ENCODE results near the gene AP1G1.

The AP1G1 gene

DNA sequence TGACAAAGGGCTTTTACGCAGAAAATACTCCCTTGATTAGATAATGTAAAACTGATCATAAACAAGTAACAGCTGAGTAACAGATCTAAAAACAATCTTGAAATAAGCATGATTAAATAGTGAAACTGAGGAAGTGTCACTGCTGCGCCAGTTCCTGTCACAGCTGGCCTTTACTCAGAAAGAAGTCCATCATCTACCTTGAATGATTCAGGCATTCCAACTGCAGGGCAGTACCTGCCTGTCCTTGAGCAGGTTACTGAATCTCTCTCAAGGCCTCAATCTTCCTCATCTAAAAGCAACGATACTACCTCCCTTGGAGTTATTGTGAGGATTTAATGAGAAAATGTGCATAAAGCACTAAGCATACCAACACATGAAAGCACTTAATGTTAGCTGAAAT is 96.8 kb downstream of the AP1G1 start:
- Histone ChIP-seq H3K4me3 (ENCODE audit: insufficient read depth, low read depth, low read length) (no peak overlapping the region), H3K27me3 (ENCODE audit: control insufficient read depth, insufficient read depth, low read length, poor library complexity, severe bottlenecking) (no peaks in the 10 kb centered on the region), H3K4me1 (ENCODE audit: control insufficient read depth, insufficient read depth, low read length) (no peaks in the 10 kb centered on the region), H3K27ac (ENCODE audit: insufficient read depth, low read depth, low read length, poor library complexity, severe bottlenecking) (no peak overlapping the region), H3K9me3 (ENCODE audit: control insufficient read depth, low read length) (no peaks in the 10 kb centered on the region), H3K36me3 (ENCODE audit: control insufficient read depth, insufficient read depth, low read length) (peaks cover 4% of the 10 kb centered on the region)
- 82 to 85% methylated on average over 1 to 3 of the region's 3 CpGs for WGBS, 2 experiments

DNA sequence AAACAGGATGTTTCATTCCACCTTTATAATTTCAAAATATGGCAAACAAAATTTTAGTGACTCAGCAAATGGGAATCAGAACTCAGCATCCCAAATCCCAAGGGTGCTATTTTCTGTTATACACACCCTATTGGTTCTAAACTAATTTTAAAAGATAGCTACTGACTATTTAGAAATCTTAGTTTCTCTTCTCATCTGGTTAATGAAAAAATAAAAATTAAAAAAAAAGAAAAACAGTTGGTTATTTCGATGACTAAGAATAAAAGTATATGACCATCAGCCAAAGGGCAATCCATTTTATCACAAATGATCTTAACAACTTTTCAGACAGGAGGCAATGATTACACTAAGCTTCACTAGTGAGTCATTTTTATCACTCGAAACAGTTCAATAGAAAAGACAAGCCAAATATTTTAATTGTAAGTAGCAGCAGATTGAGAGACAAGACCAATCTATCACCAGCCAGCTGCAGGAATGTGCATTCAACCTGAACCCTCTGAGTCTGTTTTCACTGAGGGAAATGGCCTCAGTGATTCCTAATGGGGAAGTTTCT is 99.3 kb downstream of the AP1G1 start:
- H3K27ac ChIP-seq (ENCODE audit: insufficient read depth, low read depth, low read length, poor library complexity, severe bottlenecking) = no peak overlapping the region
- H3K27me3 ChIP-seq (ENCODE audit: control insufficient read depth, insufficient read depth, low read length, poor library complexity, severe bottlenecking) = no peaks in the 10 kb centered on the region
- H3K4me3 ChIP-seq (ENCODE audit: insufficient read depth, low read depth, low read length) = no peak overlapping the region
- H3K9me3 ChIP-seq (ENCODE audit: control insufficient read depth, low read length) = no peaks in the 10 kb centered on the region
- H3K36me3 ChIP-seq (ENCODE audit: control insufficient read depth, insufficient read depth, low read length) = peaks cover under 1% of the 10 kb centered on the region
- 94 to 100% methylated on average over 1 to 2 of the region's 2 CpGs for WGBS, 2 experiments
- no peaks in the 10 kb centered on the region for H3K4me1 ChIP-seq (ENCODE audit: control insufficient read depth, insufficient read depth, low read length)

DNA sequence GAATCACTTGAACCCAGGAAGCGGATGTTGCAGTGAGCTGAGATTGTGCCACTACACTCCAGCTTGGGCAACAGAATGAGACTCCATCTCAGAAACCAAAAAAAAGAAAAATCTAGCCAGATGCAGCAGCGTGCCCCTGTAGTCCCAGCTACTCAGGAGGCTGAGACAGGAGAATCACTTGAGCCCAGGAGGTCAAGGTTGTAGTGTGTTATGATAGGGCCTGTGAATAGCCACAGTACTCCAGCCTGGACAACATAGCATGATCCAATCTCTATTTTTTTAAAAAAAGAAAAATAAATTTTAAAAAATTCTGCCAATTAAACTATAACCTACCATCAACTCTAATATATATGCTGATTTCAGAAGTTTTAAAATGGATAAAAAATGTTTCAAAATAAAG is 99.9 kb downstream of the AP1G1 start:
- Histone ChIP-seq H3K27ac (ENCODE audit: insufficient read depth, low read depth, low read length, poor library complexity, severe bottlenecking) (no peak overlapping the region), H3K4me1 (ENCODE audit: control insufficient read depth, insufficient read depth, low read length) (no peaks in the 10 kb centered on the region), H3K27me3 (ENCODE audit: control insufficient read depth, insufficient read depth, low read length, poor library complexity, severe bottlenecking) (no peaks in the 10 kb centered on the region), H3K9me3 (ENCODE audit: control insufficient read depth, low read length) (no peaks in the 10 kb centered on the region), H3K36me3 (ENCODE audit: control insufficient read depth, insufficient read depth, low read length) (no peaks in the 10 kb centered on the region), H3K4me3 (ENCODE audit: insufficient read depth, low read depth, low read length) (no peak overlapping the region)
- 91 to 96% methylated on average over 2 of the region's 2 CpGs for WGBS, 2 experiments

DNA sequence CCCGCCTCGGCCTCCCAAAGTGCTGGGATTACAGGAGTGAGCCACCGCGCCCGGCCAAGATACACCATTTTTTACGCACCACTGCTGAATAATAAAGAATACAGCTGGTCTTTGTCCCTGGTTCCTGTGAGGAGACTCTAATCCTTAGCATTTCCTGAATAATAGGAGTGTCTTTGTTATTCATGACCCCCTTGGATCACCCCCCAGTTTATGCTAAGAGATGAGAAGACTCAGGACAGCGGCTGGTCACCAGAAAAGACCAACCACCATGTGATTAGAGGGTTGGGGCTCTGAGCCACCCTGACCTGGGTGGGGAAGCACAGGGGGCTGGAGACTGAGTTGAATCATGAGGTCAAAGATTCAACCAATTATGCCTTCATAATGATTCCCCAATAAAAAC is 101.4 kb downstream of the AP1G1 start:
- no peaks in the 10 kb centered on the region for H3K9me3 ChIP-seq (ENCODE audit: control insufficient read depth, low read length)
- WGBS, 2 experiments = 70 to 71% methylated on average over 7 of the region's 7 CpGs
- H3K27me3 ChIP-seq (ENCODE audit: control insufficient read depth, insufficient read depth, low read length, poor library complexity, severe bottlenecking) = no peaks in the 10 kb centered on the region
- no peak overlapping the region for H3K4me3 ChIP-seq (ENCODE audit: insufficient read depth, low read depth, low read length)
- H3K27ac ChIP-seq (ENCODE audit: insufficient read depth, low read depth, low read length, poor library complexity, severe bottlenecking) = no peak overlapping the region
- peaks cover 4% of the 10 kb centered on the region for H3K36me3 ChIP-seq (ENCODE audit: control insufficient read depth, insufficient read depth, low read length)
- H3K4me1 ChIP-seq (ENCODE audit: control insufficient read depth, insufficient read depth, low read length) = no peaks in the 10 kb centered on the region

DNA sequence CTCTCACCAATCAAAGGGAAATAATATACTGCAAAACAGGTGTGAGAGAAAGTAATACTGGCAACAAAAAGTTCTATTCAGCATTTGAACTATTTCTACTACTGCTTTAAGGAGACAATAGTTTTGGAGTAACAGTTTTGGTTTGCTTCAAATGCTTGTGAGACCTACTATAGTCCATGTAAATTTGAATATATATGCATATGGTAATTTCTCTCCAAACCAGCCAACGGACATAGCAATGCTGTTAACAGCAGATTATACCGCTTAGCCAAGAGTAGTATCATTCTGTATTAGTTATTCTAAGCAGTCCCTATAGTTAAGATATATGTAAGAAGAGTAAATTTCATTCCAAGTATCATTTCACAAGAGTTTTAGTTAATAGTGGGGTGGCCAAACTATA is 102.6 kb downstream of the AP1G1 start:
- Histone ChIP-seq H3K27ac (ENCODE audit: insufficient read depth, low read depth, low read length, poor library complexity, severe bottlenecking) (no peak overlapping the region), H3K27me3 (ENCODE audit: control insufficient read depth, insufficient read depth, low read length, poor library complexity, severe bottlenecking) (no peaks in the 10 kb centered on the region), H3K4me3 (ENCODE audit: insufficient read depth, low read depth, low read length) (no peak overlapping the region), H3K36me3 (ENCODE audit: control insufficient read depth, insufficient read depth, low read length) (peaks cover 7% of the 10 kb centered on the region), H3K4me1 (ENCODE audit: control insufficient read depth, insufficient read depth, low read length) (no peaks in the 10 kb centered on the region), H3K9me3 (ENCODE audit: control insufficient read depth, low read length) (no peaks in the 10 kb centered on the region)
- WGBS, 2 experiments = 90% methylated on average over 2 of the region's 2 CpGs; no CpG with 5 or more reads in 1 of the 2 experiments

DNA sequence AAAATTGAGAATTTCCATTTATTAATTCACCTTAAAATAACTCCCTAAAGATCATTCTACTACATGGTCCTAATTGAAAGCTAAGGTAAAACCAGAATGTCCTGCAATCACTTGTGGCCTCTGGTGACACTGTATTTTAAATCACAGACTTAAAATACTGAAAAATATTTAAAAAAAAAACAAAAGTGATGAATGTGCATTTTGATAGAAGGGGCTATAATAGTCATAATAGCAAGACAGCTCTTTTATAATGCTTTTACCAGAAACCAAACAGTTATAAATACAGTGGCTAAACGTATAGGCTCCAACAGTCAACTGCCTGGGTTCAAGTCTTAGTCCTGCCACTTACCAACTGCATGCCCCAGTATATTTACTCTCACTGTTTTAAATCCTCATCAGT is 105.3 kb downstream of the AP1G1 start:
- no peak overlapping the region for H3K4me3 ChIP-seq (ENCODE audit: insufficient read depth, low read depth, low read length)
- H3K4me1 ChIP-seq (ENCODE audit: control insufficient read depth, insufficient read depth, low read length) = no peaks in the 10 kb centered on the region
- WGBS, 2 experiments = 89 to 100% methylated on average over 1 of the region's 1 CpG
- no peaks in the 10 kb centered on the region for H3K27me3 ChIP-seq (ENCODE audit: control insufficient read depth, insufficient read depth, low read length, poor library complexity, severe bottlenecking)
- peaks cover 7% of the 10 kb centered on the region for H3K36me3 ChIP-seq (ENCODE audit: control insufficient read depth, insufficient read depth, low read length)
- H3K27ac ChIP-seq (ENCODE audit: insufficient read depth, low read depth, low read length, poor library complexity, severe bottlenecking) = no peak overlapping the region
- H3K9me3 ChIP-seq (ENCODE audit: control insufficient read depth, low read length) = no peaks in the 10 kb centered on the region

DNA sequence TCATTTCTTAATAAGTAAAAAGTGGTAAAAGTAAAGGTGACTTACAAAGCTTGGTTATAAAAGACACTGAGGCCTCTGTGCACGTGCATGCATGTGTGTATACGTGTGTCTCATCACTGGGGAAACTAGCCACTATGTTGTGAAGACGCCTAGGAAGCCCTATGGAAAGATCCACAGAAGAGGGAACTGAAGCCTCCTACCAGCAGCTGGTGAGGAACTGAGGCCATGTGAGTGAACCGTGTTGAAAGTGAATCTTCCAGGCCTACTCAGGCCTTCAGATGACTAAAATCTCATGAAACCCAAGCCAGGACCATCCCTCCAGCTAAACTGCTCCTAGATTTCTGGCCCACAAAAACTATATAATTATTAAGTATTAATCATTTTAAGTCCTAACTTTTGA is 107.8 kb downstream of the AP1G1 start:
- H3K27me3 ChIP-seq (ENCODE audit: control insufficient read depth, insufficient read depth, low read length, poor library complexity, severe bottlenecking) = no peaks in the 10 kb centered on the region
- WGBS, 2 experiments = 92% methylated on average over 4 of the region's 4 CpGs
- no peak overlapping the region for H3K4me3 ChIP-seq (ENCODE audit: insufficient read depth, low read depth, low read length)
- H3K9me3 ChIP-seq (ENCODE audit: control insufficient read depth, low read length) = no peaks in the 10 kb centered on the region
- no peaks in the 10 kb centered on the region for H3K4me1 ChIP-seq (ENCODE audit: control insufficient read depth, insufficient read depth, low read length)
- H3K36me3 ChIP-seq (ENCODE audit: control insufficient read depth, insufficient read depth, low read length) = peaks cover 7% of the 10 kb centered on the region
- H3K27ac ChIP-seq (ENCODE audit: insufficient read depth, low read depth, low read length, poor library complexity, severe bottlenecking) = no peak overlapping the region

DNA sequence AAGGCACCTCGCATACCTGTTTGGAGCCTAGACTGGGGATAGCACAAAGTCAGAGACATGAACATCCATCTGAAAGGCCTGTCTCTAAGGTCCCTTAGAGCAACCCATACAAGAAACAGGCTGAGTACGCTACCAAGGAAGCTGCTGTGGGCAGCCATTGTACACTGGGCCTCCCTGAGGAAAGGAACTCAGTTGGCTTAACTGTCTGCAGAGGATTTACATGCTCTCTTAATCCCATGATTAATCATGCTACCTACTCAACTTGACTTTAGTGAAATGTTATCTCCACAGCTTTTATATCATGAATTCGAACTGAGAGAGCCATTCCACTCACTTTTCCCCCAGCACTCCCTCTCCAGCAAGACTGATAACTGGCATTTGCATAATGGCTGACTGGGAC is 110.1 kb downstream of the AP1G1 start:
- Histone ChIP-seq H3K4me1 (ENCODE audit: control insufficient read depth, insufficient read depth, low read length) (no peaks in the 10 kb centered on the region), H3K27me3 (ENCODE audit: control insufficient read depth, insufficient read depth, low read length, poor library complexity, severe bottlenecking) (no peaks in the 10 kb centered on the region), H3K27ac (ENCODE audit: insufficient read depth, low read depth, low read length, poor library complexity, severe bottlenecking) (no peak overlapping the region), H3K9me3 (ENCODE audit: control insufficient read depth, low read length) (no peaks in the 10 kb centered on the region), H3K36me3 (ENCODE audit: control insufficient read depth, insufficient read depth, low read length) (peaks cover 7% of the 10 kb centered on the region), H3K4me3 (ENCODE audit: insufficient read depth, low read depth, low read length) (no peak overlapping the region)
- WGBS, 2 experiments = 95 to 96% methylated on average over 3 of the region's 3 CpGs

DNA sequence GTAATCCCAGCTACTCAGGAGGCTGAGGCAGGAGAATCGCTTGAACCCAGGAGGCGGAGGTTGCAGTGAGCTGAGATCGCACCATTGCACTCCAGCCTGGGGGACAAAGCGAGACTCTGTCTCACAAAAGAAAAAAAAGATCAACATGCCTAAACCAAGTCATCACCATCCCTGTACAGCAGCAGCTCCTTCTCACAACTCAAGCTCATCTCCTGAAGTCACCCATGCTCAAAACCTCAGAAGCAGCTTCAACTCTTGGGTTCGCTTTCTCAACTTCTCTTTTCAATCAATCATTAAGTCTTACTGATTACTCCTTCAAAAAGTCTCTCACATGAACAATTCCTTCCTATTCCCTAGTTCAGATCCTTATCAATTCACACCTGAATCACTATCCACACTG is 115.5 kb downstream of the AP1G1 start:
- H3K36me3 ChIP-seq (ENCODE audit: control insufficient read depth, insufficient read depth, low read length) = no peaks in the 10 kb centered on the region
- no peaks in the 10 kb centered on the region for H3K9me3 ChIP-seq (ENCODE audit: control insufficient read depth, low read length)
- H3K27me3 ChIP-seq (ENCODE audit: control insufficient read depth, insufficient read depth, low read length, poor library complexity, severe bottlenecking) = no peaks in the 10 kb centered on the region
- no peaks in the 10 kb centered on the region for H3K4me1 ChIP-seq (ENCODE audit: control insufficient read depth, insufficient read depth, low read length)
- WGBS, 2 experiments = 93 to 96% methylated on average over 5 of the region's 5 CpGs
- no peak overlapping the region for H3K27ac ChIP-seq (ENCODE audit: insufficient read depth, low read depth, low read length, poor library complexity, severe bottlenecking)
- no peak overlapping the region for H3K4me3 ChIP-seq (ENCODE audit: insufficient read depth, low read depth, low read length)

DNA sequence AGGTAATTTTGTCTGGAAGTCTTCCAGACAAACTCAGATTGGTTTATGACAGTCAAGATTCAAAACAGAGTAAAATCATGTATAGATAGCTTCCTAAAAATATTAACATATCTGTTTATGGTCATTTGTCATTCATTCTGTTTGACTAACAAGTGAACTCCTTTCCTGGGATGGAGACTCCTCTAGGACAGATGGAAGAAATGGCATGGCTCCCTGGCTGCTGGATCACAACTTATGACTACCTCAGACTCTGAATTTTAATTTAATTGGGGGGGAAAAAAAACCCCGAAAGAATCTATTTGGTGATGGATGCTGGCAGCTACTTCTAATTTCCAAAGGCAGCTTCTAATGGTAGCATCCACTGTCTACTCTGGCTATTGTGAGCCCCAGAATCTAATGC is 118.7 kb downstream of the AP1G1 start:
- no peaks in the 10 kb centered on the region for H3K9me3 ChIP-seq (ENCODE audit: control insufficient read depth, low read length)
- no CpG with 5 or more reads among the region's 1 CpG for WGBS, 2 experiments

DNA sequence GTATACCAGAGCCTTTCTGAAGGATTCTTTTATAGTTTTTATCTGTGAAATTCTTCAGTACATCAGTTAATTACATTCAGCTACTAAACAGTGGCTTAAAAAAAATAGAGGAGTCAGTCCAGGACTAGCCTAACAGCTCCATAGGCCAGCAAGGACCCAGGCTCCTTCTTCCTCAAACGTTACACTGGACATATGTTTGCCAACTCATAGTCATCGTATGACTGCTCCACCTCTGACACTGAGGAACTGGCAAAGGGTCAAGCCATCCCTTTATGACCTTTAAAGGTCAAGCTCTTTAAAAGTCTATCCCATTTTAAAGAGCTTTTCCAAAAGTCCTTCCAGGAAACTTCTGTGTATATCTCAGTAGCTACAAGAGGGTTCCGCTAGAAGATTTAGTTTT is 120.8 kb downstream of the AP1G1 start:
- H3K4me3 ChIP-seq (ENCODE audit: insufficient read depth, low read depth, low read length) = no peak overlapping the region
- 92 to 96% methylated on average over 3 of the region's 3 CpGs for WGBS, 2 experiments
- H3K27ac ChIP-seq (ENCODE audit: insufficient read depth, low read depth, low read length, poor library complexity, severe bottlenecking) = no peak overlapping the region
- H3K9me3 ChIP-seq (ENCODE audit: control insufficient read depth, low read length) = no peaks in the 10 kb centered on the region
- H3K27me3 ChIP-seq (ENCODE audit: control insufficient read depth, insufficient read depth, low read length, poor library complexity, severe bottlenecking) = no peaks in the 10 kb centered on the region
- peaks cover 7% of the 10 kb centered on the region for H3K36me3 ChIP-seq (ENCODE audit: control insufficient read depth, insufficient read depth, low read length)
- no peaks in the 10 kb centered on the region for H3K4me1 ChIP-seq (ENCODE audit: control insufficient read depth, insufficient read depth, low read length)

More for the DNA sequence above, 118.7 kb downstream of the AP1G1 start:
- Histone ChIP-seq H3K36me3 (ENCODE audit: control insufficient read depth, insufficient read depth, low read length) (peaks cover 3% of the 10 kb centered on the region), H3K27ac (ENCODE audit: insufficient read depth, low read depth, low read length, poor library complexity, severe bottlenecking) (no peak overlapping the region), H3K4me1 (ENCODE audit: control insufficient read depth, insufficient read depth, low read length) (no peaks in the 10 kb centered on the region), H3K27me3 (ENCODE audit: control insufficient read depth, insufficient read depth, low read length, poor library complexity, severe bottlenecking) (no peaks in the 10 kb centered on the region), H3K4me3 (ENCODE audit: insufficient read depth, low read depth, low read length) (no peak overlapping the region)
